GM23248 (cell line): ENCODE results near the gene RPL31. TPM values are rescaled to one million over a fixed set of nuclear protein-coding genes. Genes with fewer than 3 reads are reported as not detected.

Experiments
- DNase-seq: peaks from one replicate; pipeline ENCODE4 v3.0.0-alpha.2; 2015
- H2AFZ ChIP-seq: fragments of 200-600 bp; sonication (generic); 2 replicates; pipeline ENCODE4 v1.6.1; 2016; ENCODE audit warnings: antibody characterized with exemption
- H3F3A ChIP-seq: fragments of 200-600 bp; sonication (generic); 2 replicates; pipeline ENCODE4 v1.6.1; 2016; ENCODE audit warnings: mild to moderate bottlenecking, antibody characterized with exemption, mixed run types; ENCODE audit not compliant: insufficient read depth
- H3K27ac ChIP-seq: fragments of 200-600 bp; sonication (generic); 2 replicates; pipeline ENCODE4 v1.5.1; 2016; ENCODE audit warnings: mild to moderate bottlenecking
- H3K27me3 ChIP-seq: fragments of 200-600 bp; sonication (generic); replicated peaks from 2 replicates; pipeline ENCODE4 v1.6.1; 2016; ENCODE audit warnings: mild to moderate bottlenecking; ENCODE audit not compliant: insufficient read depth
- H3K36me3 ChIP-seq: fragments of 200-600 bp; sonication (generic); 2 replicates; pipeline ENCODE4 v1.6.1; 2016; ENCODE audit warnings: low read depth, mild to moderate bottlenecking
- H3K4me1 ChIP-seq: fragments of 200-600 bp; sonication (generic); 2 replicates; pipeline ENCODE4 v1.6.1; 2016; ENCODE audit warnings: mild to moderate bottlenecking; ENCODE audit not compliant: insufficient read depth
- H3K4me2 ChIP-seq: fragments of 200-600 bp; sonication (generic); one replicate; pipeline ENCODE4 v1.6.1; 2016; ENCODE audit warnings: mild to moderate bottlenecking; ENCODE audit not compliant: unreplicated experiment
- H3K4me3 ChIP-seq: fragments of 200-600 bp; sonication (generic); 2 replicates; pipeline ENCODE4 v1.5.1; 2016; ENCODE audit warnings: mild to moderate bottlenecking
- H3K79me2 ChIP-seq: fragments of 200-600 bp; sonication (generic); 2 replicates; pipeline ENCODE4 v1.6.1; 2016; ENCODE audit warnings: mild to moderate bottlenecking; ENCODE audit not compliant: insufficient read depth
- H3K9ac ChIP-seq: fragments of 200-600 bp; sonication (generic); 2 replicates; pipeline ENCODE4 v1.6.1; 2016; ENCODE audit warnings: mild to moderate bottlenecking
- H3K9me2 ChIP-seq: fragments of 200-600 bp; sonication (generic); 2 replicates; pipeline ENCODE4 v1.6.1; 2016; ENCODE audit warnings: mixed run types, mild to moderate bottlenecking, moderate library complexity; ENCODE audit not compliant: insufficient read depth
- H3K9me3 ChIP-seq: fragments of 200-600 bp; sonication (generic); one replicate; pipeline ENCODE4 v1.6.1; 2017; ENCODE audit warnings: low read depth
- H4K20me1 ChIP-seq: fragments of 200-600 bp; sonication (generic); 2 replicates; pipeline ENCODE4 v1.6.0; 2016; ENCODE audit not compliant: insufficient read depth
- EZH2 ChIP-seq: fragments of 200-600 bp; sonication (generic); IDR thresholded peaks from 2 replicates; pipeline ENCODE4 v1.6.1; 2018; ENCODE audit warnings: antibody characterized with exemption, mild to moderate bottlenecking; ENCODE audit not compliant: insufficient read depth, poor library complexity, severe bottlenecking
- EZH2phosphoT487 ChIP-seq: fragments of 200-600 bp; sonication (generic); IDR thresholded peaks from 2 replicates; pipeline ENCODE4 v1.6.1; 2018; ENCODE audit warnings: antibody characterized with exemption, moderate library complexity, mild to moderate bottlenecking, low read depth; ENCODE audit not compliant: insufficient read depth
- WGBS, 2 experiments: methylation state at CpG; one replicate each; pipeline ENCODE4 v1.1.6; 2015 to 2017; ENCODE audit warnings: low lambda C conversion rate in 2 of 2, low coverage in 1 of 2; ENCODE audit errors: missing lambda C conversion rate in 2 of 2; 5-methylcytosine and 5-hydroxymethylcytosine counted together
- in situ Hi-C: fragments of 300-500 bp; cut with MboI; formaldehyde crosslinking; loops from 2 replicates; pipeline ENCODE4 v1.15.0; 2020
- polyA plus RNA-seq: library from polyadenylated mRNA; unstranded; fragments of >200 nt; fragmentation: Nextera tagmentation; extraction: Ambion mirVana; gene quantifications from 2 replicates; pipeline ENCODE4 v1.2.1, GENCODE V29; 2016
- total RNA-seq: library from RNA; depleted of rRNA; stranded (reverse); fragments of >200 nt; shearing (Covaris generic); gene quantifications from 2 replicates; pipeline ENCODE4 v1.2.3, GENCODE V29; 2014

RPL31 gene
- total and polyA plus RNA-seq, 2 experiments from 2014 or later, result 659 to 1,157 TPM

DNA sequence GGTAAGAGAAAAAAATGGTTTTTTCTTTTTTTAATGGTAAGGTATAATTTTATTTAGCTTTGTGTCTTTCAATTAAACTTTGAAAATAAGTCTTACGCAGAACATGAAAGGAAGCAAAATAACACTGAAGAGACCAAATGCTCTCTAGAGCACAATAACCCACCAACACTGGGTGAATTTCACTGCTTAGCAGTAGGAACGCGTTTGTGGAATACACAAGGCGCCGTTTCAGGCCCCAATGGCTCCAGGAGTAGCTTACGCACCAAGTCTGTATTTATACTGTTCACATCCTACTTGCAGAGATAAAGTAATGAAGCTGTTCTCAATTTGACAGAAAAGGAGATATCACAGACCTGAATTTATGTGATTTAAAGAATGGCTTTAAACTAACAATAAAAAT, 23.5 kb downstream of the RPL31 start:
- H4K20me1 ChIP-seq, result no peaks in the 10 kb centered on the region
- in situ Hi-C loops, result no loop called here

GRCh38 chr2:101026253-101026701, 24.2 kb downstream of the RPL31 start:
- no peaks in the 10 kb centered on the region for H4K20me1 ChIP-seq
- H3K27me3 ChIP-seq, result no peaks in the 10 kb centered on the region
- no peak overlapping the region for H3K9ac ChIP-seq
- H2AFZ ChIP-seq, result no peak overlapping the region
- no peaks in the 10 kb centered on the region for H3K4me1 ChIP-seq
- H3K4me2 ChIP-seq, result no peak overlapping the region
- H3K9me3 ChIP-seq, result no peaks in the 10 kb centered on the region
- TF ChIP-seq EZH2, result no peak
- TF ChIP-seq EZH2phosphoT487, result no peak
- no peak for DNase-seq
- WGBS, 2 experiments, result 69 to 72% methylated on average over 9 of the region's 9 CpGs
- no peaks in the 10 kb centered on the region for H3K79me2 ChIP-seq
- in situ Hi-C loops, result no loop called here
- H3K9me2 ChIP-seq, result no peaks in the 10 kb centered on the region
- H3F3A ChIP-seq, result peaks cover 9% of the 10 kb centered on the region; the same call in 1 of the 2 replicates
- H3K4me3 ChIP-seq, result no peak overlapping the region
- no peaks in the 10 kb centered on the region for H3K36me3 ChIP-seq
- H3K27ac ChIP-seq, result no peak overlapping the region

More for the DNA sequence above, 23.5 kb downstream of the RPL31 start:
- Histone ChIP-seq H3K9me2 (no peaks in the 10 kb centered on the region), H3K27ac (no peak overlapping the region), H3K4me3 (no peak overlapping the region), H3K4me2 (no peak overlapping the region), H3K4me1 (no peaks in the 10 kb centered on the region), H3K9ac (no peak overlapping the region), H3F3A (peaks cover 9% of the 10 kb centered on the region; the same call in 1 of the 2 replicates), H2AFZ (no peak overlapping the region), H3K79me2 (no peaks in the 10 kb centered on the region), H3K9me3 (no peaks in the 10 kb centered on the region), H3K36me3 (no peaks in the 10 kb centered on the region), H3K27me3 (no peaks in the 10 kb centered on the region)
- WGBS, 2 experiments, result 91 to 95% methylated on average over 6 of the region's 6 CpGs
- no peak for TF ChIP-seq EZH2
- no peak for TF ChIP-seq EZH2phosphoT487
- no peak for DNase-seq

GRCh38 chr2:101026923-101027469, 24.9 kb downstream of the RPL31 start:
- Histone ChIP-seq H3K27me3 (no peaks in the 10 kb centered on the region), H3K9ac (no peak overlapping the region), H3K36me3 (no peaks in the 10 kb centered on the region), H3K9me3 (no peaks in the 10 kb centered on the region), H3K9me2 (no peaks in the 10 kb centered on the region), H4K20me1 (no peaks in the 10 kb centered on the region), H3K79me2 (no peaks in the 10 kb centered on the region), H3K4me1 (no peaks in the 10 kb centered on the region), H2AFZ (no peak overlapping the region), H3K4me3 (no peak overlapping the region), H3K4me2 (no peak overlapping the region), H3F3A (peaks cover 9% of the 10 kb centered on the region; the same call in 1 of the 2 replicates), H3K27ac (no peak overlapping the region)
- no peak for TF ChIP-seq EZH2phosphoT487
- TF ChIP-seq EZH2, result no peak
- DNase-seq, result no peak
- in situ Hi-C loops, result no loop called here
- 90 to 94% methylated on average over 13 to 15 of the region's 15 CpGs for WGBS, 2 experiments

GRCh38 chr2:101027852-101028251, 25.8 kb downstream of the RPL31 start:
- Histone ChIP-seq H4K20me1 (no peaks in the 10 kb centered on the region), H3K4me2 (no peak overlapping the region), H3F3A (peaks cover 9% of the 10 kb centered on the region; the same call in 1 of the 2 replicates), H3K9ac (no peak overlapping the region), H3K4me1 (no peaks in the 10 kb centered on the region), H3K9me3 (no peaks in the 10 kb centered on the region), H3K27ac (no peak overlapping the region), H3K4me3 (no peak overlapping the region), H3K9me2 (no peaks in the 10 kb centered on the region), H2AFZ (no peak overlapping the region), H3K27me3 (no peaks in the 10 kb centered on the region), H3K79me2 (no peaks in the 10 kb centered on the region), H3K36me3 (no peaks in the 10 kb centered on the region)
- in situ Hi-C loops, result no loop called here
- DNase-seq, result no peak
- WGBS, 2 experiments, result 90 to 91% methylated on average over 8 of the region's 8 CpGs
- TF ChIP-seq EZH2 (no peak), EZH2phosphoT487 (no peak)
